ENCODE measurements around the gene FANCC. TPM values are rescaled to one million over a fixed set of nuclear protein-coding genes. Genes with fewer than 3 reads are reported as not detected.

The FANCC gene
- total and polyA plus RNA-seq, 2 of the 8 experiments (the other 6 are each of a cell fraction or from before 2014, with no cell fraction given), result 7.8 to 15.2 TPM

DNA sequence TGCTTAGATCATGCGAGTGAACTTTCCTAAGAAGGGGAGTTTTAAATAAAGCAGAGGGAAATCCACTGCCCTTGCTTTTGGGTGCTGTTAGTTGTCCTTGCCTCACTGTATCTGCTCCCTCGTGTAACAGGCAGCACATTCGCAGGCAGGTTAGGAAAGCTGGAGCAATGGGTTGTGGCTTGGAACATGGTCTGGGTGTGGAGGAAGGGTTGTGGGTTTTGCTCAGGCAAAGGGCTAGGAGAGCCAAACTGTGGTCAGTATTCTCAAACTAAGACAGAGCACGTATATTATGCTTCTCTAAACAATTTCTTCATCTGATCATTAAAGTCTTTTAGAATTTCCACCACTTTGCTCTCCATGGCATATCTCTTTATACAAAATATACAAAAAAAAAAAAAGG, 135.7 kb downstream of the FANCC start (continued):
- TF ChIP-seq CHD7 (IDR thresholded peaks at IDR 0.05; ENCODE audit: insufficient replicate concordance, low read length), result no peak
- no peak for TF ChIP-seq CEBPB (IDR thresholded peaks at IDR 0.05; ENCODE audit: low read depth, low read length)
- no peak for TF ChIP-seq JUND (IDR thresholded peaks at IDR 0.05; ENCODE audit: low read length)
- no peak for TF ChIP-seq TBP (IDR thresholded peaks at IDR 0.05; ENCODE audit: low read depth, low read length)
- TF ChIP-seq TCF12 (IDR thresholded peaks at IDR 0.05; ENCODE audit: low read depth, low read length), result no peak
- TF ChIP-seq HDAC6 (IDR thresholded peaks at IDR 0.05; ENCODE audit: low read depth, low read length), result no peak
- no peak for TF ChIP-seq EGR1 (IDR thresholded peaks at IDR 0.05; ENCODE audit: borderline replicate concordance, low read depth, low read length)
- TF ChIP-seq CTCF (IDR thresholded peaks at IDR 0.05; ENCODE audit: control extremely low read depth in 1 of 3, insufficient read depth in 1 of 3, low read depth in 1 of 3, low read length in 3 of 3), result no peak
- no peak for TF ChIP-seq SP1 (IDR thresholded peaks at IDR 0.05; ENCODE audit: low read depth, low read length)
- TF ChIP-seq HDAC2 (IDR thresholded peaks at IDR 0.05; ENCODE audit: borderline replicate concordance in 1 of 2, low read depth in 2 of 2, low read length in 2 of 2), result no peak
